ENCODE measurements around the gene FAM163B. TPM values are rescaled to one million over a fixed set of nuclear protein-coding genes. Genes with fewer than 3 reads are reported as not detected.

FAM163B gene
- total and polyA plus RNA-seq, 2 donors (not counting 1 experiment from before 2014, with no cell fraction given): not detected

DNA sequence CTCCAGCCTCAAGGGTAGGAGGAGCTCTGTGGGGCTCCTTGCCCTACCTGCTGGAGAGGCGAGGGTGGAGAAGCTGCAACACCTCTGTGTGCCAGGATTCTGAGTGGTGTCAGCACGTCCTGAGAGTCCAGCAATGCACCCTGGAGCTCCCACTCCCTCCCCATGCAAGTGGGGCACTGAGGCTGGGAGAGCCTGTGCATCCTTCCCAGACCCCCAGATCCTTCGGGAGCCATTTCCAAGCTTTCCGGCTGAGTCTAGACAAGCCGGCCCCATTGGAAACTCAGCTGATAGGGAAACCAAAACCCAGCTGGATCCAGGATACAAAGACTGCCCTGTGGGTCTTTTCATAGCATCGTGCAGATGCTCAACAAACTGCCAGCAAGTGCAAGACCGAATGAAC is 1.8 kb downstream of the FAM163B start:
- H3K9me3 Mint-ChIP-seq (ENCODE audit: insufficient read depth): no peaks in the 10 kb centered on the region
- Histone ChIP-seq H3K9ac (ENCODE audit: low read length) (no peak overlapping the region), H3K4me2 (replicated peaks; ENCODE audit: low read depth, low read length, poor library complexity, severe bottlenecking) (no peak overlapping the region), H3K4me1 (ENCODE audit: control insufficient read depth in 2 of 2, insufficient read depth in 2 of 2, low read length in 2 of 2) (no peaks in the 10 kb centered on the region), H3K27me3 (replicated peaks in 1 of 4; ENCODE audit: control extremely low read depth in 1 of 4, control insufficient read depth in 3 of 4, insufficient read depth in 4 of 4, low read length in 3 of 4) (peaks cover 0 to 54% (median 8%) of the 10 kb centered on the region in 4 experiments), H3K36me3 (replicated peaks in 1 of 2; ENCODE audit: control extremely low read depth in 1 of 2, control insufficient read depth in 1 of 2, extremely low read depth in 1 of 2, insufficient read depth in 2 of 2, low read length in 1 of 2) (no peaks in the 10 kb centered on the region), H2AFZ (ENCODE audit: insufficient read depth, low read depth, low read length, poor library complexity, severe bottlenecking) (no peak overlapping the region), H3K9me3 (ENCODE audit: control extremely low read depth in 1 of 3, control insufficient read depth in 2 of 3, insufficient read depth in 1 of 3, low read length in 2 of 3) (peaks cover 0 to 5% (median 0%) of the 10 kb centered on the region in 3 donors), H3K79me2 (ENCODE audit: control insufficient read depth, insufficient read depth, low read length) (no peaks in the 10 kb centered on the region), H3K4me3 (ENCODE audit: control extremely low read depth in 1 of 5, extremely low read depth in 1 of 5, insufficient read depth in 1 of 5, low read depth in 2 of 5, low read length in 4 of 5) (no peak overlapping the region), H3K27ac (ENCODE audit: low read length in 2 of 2) (no peak overlapping the region), H4K20me1 (ENCODE audit: control insufficient read depth, insufficient read depth, low read length, poor library complexity, severe bottlenecking) (no peaks in the 10 kb centered on the region)
- 62% methylated on average over 7 of the region's 7 CpGs for WGBS (ENCODE audit: insufficient coverage)
- intact Hi-C loops (cut with micrococcal nuclease): no loop called here
- H3K27ac Mint-ChIP-seq: no peak overlapping the region
- TF ChIP-seq, protein P1, sequence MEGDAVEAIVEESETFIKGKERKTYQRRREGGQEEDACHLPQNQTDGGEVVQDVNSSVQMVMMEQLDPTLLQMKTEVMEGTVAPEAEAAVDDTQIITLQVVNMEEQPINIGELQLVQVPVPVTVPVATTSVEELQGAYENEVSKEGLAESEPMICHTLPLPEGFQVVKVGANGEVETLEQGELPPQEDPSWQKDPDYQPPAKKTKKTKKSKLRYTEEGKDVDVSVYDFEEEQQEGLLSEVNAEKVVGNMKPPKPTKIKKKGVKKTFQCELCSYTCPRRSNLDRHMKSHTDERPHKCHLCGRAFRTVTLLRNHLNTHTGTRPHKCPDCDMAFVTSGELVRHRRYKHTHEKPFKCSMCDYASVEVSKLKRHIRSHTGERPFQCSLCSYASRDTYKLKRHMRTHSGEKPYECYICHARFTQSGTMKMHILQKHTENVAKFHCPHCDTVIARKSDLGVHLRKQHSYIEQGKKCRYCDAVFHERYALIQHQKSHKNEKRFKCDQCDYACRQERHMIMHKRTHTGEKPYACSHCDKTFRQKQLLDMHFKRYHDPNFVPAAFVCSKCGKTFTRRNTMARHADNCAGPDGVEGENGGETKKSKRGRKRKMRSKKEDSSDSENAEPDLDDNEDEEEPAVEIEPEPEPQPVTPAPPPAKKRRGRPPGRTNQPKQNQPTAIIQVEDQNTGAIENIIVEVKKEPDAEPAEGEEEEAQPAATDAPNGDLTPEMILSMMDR (IDR thresholded peaks at IDR 0.05): no peak
- no peak for TF ChIP-seq EZH2 (IDR thresholded peaks at IDR 0.05; ENCODE audit: borderline replicate concordance, insufficient read depth, low read depth, low read length, poor library complexity, severe bottlenecking)
- no peak overlapping the region for H3K4me3 Mint-ChIP-seq
- peaks cover 47% of the 10 kb centered on the region for H3K27me3 Mint-ChIP-seq
- ATAC-seq (ENCODE audit: low read depth) (no peak), DNase-seq (no peak)
- ChIA-PET CTCF (no interaction called here), POLR2A (no interaction called here)
- peaks cover 7% of the 10 kb centered on the region for H3K4me1 Mint-ChIP-seq

DNA sequence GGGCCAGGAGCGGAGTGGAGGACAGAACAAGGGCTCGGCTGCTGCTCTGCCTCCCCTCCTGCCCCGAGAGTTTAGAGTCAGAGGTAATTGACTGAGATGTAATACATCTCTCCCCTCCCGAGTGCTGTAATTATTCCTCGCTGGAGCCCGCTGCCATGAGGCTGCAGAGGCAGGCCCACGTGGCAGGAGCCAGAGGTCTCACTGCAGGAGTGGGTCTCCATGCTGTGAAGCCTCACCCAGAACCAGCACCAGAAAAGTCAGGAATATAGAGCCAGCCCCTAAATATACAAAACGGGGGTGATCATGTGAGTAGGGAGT is 2.5 kb downstream of the FAM163B start:
- Histone ChIP-seq H3K9ac (ENCODE audit: low read length) (no peak overlapping the region), H3K9me3 (ENCODE audit: control extremely low read depth in 1 of 3, control insufficient read depth in 2 of 3, insufficient read depth in 1 of 3, low read length in 2 of 3) (peaks cover 0 to 5% (median 0%) of the 10 kb centered on the region in 3 donors), H3K27me3 (replicated peaks in 1 of 4; ENCODE audit: control extremely low read depth in 1 of 4, control insufficient read depth in 3 of 4, insufficient read depth in 4 of 4, low read length in 3 of 4) (peaks cover 0 to 54% (median 8%) of the 10 kb centered on the region in 4 experiments), H3K4me3 (ENCODE audit: control extremely low read depth in 1 of 5, extremely low read depth in 1 of 5, insufficient read depth in 1 of 5, low read depth in 2 of 5, low read length in 4 of 5) (no peak overlapping the region), H3K4me1 (ENCODE audit: control insufficient read depth in 2 of 2, insufficient read depth in 2 of 2, low read length in 2 of 2) (no peaks in the 10 kb centered on the region), H2AFZ (ENCODE audit: insufficient read depth, low read depth, low read length, poor library complexity, severe bottlenecking) (no peak overlapping the region), H3K27ac (ENCODE audit: low read length in 2 of 2) (no peak overlapping the region), H3K79me2 (ENCODE audit: control insufficient read depth, insufficient read depth, low read length) (no peaks in the 10 kb centered on the region), H3K4me2 (replicated peaks; ENCODE audit: low read depth, low read length, poor library complexity, severe bottlenecking) (no peak overlapping the region), H4K20me1 (ENCODE audit: control insufficient read depth, insufficient read depth, low read length, poor library complexity, severe bottlenecking) (no peaks in the 10 kb centered on the region), H3K36me3 (replicated peaks in 1 of 2; ENCODE audit: control extremely low read depth in 1 of 2, control insufficient read depth in 1 of 2, extremely low read depth in 1 of 2, insufficient read depth in 2 of 2, low read length in 1 of 2) (no peaks in the 10 kb centered on the region)
- ChIA-PET POLR2A (no interaction called here), CTCF (no interaction called here)
- H3K27ac Mint-ChIP-seq: no peak overlapping the region
- H3K9me3 Mint-ChIP-seq (ENCODE audit: insufficient read depth): no peaks in the 10 kb centered on the region
- DNase-seq (no peak), ATAC-seq (ENCODE audit: low read depth) (no peak)
- H3K4me1 Mint-ChIP-seq: peaks cover 7% of the 10 kb centered on the region
- 67% methylated on average over 7 of the region's 8 CpGs for WGBS (ENCODE audit: insufficient coverage)
- H3K4me3 Mint-ChIP-seq: no peak overlapping the region
- TF ChIP-seq, protein P1 (IDR thresholded peaks at IDR 0.05): no peak
- TF ChIP-seq EZH2 (IDR thresholded peaks at IDR 0.05; ENCODE audit: borderline replicate concordance, insufficient read depth, low read depth, low read length, poor library complexity, severe bottlenecking): no peak
- peaks cover 53% of the 10 kb centered on the region for H3K27me3 Mint-ChIP-seq
- intact Hi-C loops (cut with micrococcal nuclease): no loop called here
